Calu3 (cell line): ENCODE measurements around the gene OTOGL. TPM values are rescaled to one million over a fixed set of nuclear protein-coding genes. Genes with fewer than 3 reads are reported as not detected.

ENCODE experiments used
- BruUV-seq: library from RNA; stranded (reverse); fragments of 400-500 nt; replicated peaks from 2 replicates; lab custom pipeline; 2021; lab: Mats Ljungman, UMichigan
- CTCF ChIA-PET: fragments of 300-600 bp; sonication (Branson Sonifier 250); formaldehyde crosslinking; loops from one replicate; lab custom pipeline; 2022; ENCODE audit warnings: antibody characterized with exemption; lab: Charles Lee
- DNase-seq: peaks from one replicate; pipeline ENCODE4 v3.0.0; 2022
- H3K27ac Mint-ChIP-seq: one replicate; pipeline ENCODE4 v1.8.0; 2022; ENCODE audit warnings: mixed read lengths; ENCODE audit not compliant: unreplicated experiment
- H3K27me3 Mint-ChIP-seq: one replicate; pipeline ENCODE4 v1.8.0; 2022; ENCODE audit warnings: mixed read lengths; ENCODE audit not compliant: unreplicated experiment
- H3K36me3 Mint-ChIP-seq: one replicate; pipeline ENCODE4 v1.8.0; 2022; ENCODE audit warnings: mild to moderate bottlenecking, moderate library complexity, mixed read lengths; ENCODE audit not compliant: insufficient read depth, unreplicated experiment
- H3K4me1 Mint-ChIP-seq: one replicate; pipeline ENCODE4 v1.8.0; 2022; ENCODE audit warnings: mild to moderate bottlenecking, low read depth, mixed read lengths; ENCODE audit not compliant: unreplicated experiment
- H3K4me3 Mint-ChIP-seq: one replicate; pipeline ENCODE4 v1.8.0; 2022; ENCODE audit warnings: mild to moderate bottlenecking, low read depth, moderate library complexity, mixed read lengths; ENCODE audit not compliant: unreplicated experiment
- H3K9me3 Mint-ChIP-seq: one replicate; pipeline ENCODE4 v1.8.0; 2022; ENCODE audit warnings: low read depth, mixed read lengths; ENCODE audit not compliant: unreplicated experiment
- intact Hi-C: fragments of 100-400 bp; cut with micrococcal nuclease; formaldehyde crosslinking; loops from one replicate; pipeline ENCODE4 v1.10.0; 2022; ENCODE audit not compliant: unreplicated experiment
- total RNA-seq: library from RNA; stranded (reverse); gene quantifications from 2 replicates; pipeline ENCODE4 v1.2.3, GENCODE V29; 2022
- TF ChIP-seq, protein P1 (sequence below): fragments of 200-600 bp; IDR thresholded peaks from one replicate; pipeline ENCODE4 v1.8.0; 2022; ENCODE audit warnings: antibody characterized with exemption; ENCODE audit not compliant: unreplicated experiment

The OTOGL gene
- total RNA-seq, 1 experiment from 2014 or later: 0.09 TPM

DNA sequence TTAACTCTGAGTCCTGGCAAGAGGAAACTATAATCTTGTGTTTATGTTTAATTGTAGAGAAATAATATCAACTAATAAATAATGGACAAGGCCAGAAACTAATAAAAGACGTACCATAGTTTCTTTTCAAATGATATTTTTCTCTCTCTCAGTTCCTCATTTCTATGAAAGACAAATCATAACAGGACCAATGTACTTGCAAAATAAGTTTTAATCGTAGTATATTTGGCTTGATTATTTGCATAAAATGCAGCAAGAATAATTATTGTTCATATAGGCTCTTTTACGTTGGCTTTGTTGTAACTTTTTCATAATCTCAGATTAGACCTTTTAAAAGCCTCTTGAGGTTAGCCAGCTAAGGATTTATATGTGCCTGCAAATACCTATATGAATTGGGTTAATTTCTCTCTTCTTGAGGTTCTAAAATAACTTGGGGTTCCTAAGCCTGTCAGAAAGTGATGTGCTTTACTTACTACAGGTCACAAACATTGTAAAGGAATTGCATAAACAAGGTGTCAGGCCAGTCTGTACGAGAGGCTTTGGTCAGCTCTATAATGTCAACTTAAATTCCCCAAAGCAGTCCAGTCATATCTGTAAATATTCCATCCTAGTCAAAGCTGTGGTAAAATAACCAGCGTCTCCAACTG lies 191.9 kb downstream of the OTOGL start:
- BruUV-seq: no TSS peak
- H3K4me3 Mint-ChIP-seq: no peak overlapping the region
- CTCF ChIA-PET: no interaction called here
- intact Hi-C loops: no loop called here
- DNase-seq: no peak
- no peaks in the 10 kb centered on the region for H3K36me3 Mint-ChIP-seq
- peaks cover 3% of the 10 kb centered on the region for H3K9me3 Mint-ChIP-seq
- TF ChIP-seq, protein P1, sequence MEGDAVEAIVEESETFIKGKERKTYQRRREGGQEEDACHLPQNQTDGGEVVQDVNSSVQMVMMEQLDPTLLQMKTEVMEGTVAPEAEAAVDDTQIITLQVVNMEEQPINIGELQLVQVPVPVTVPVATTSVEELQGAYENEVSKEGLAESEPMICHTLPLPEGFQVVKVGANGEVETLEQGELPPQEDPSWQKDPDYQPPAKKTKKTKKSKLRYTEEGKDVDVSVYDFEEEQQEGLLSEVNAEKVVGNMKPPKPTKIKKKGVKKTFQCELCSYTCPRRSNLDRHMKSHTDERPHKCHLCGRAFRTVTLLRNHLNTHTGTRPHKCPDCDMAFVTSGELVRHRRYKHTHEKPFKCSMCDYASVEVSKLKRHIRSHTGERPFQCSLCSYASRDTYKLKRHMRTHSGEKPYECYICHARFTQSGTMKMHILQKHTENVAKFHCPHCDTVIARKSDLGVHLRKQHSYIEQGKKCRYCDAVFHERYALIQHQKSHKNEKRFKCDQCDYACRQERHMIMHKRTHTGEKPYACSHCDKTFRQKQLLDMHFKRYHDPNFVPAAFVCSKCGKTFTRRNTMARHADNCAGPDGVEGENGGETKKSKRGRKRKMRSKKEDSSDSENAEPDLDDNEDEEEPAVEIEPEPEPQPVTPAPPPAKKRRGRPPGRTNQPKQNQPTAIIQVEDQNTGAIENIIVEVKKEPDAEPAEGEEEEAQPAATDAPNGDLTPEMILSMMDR: no peak
- no peaks in the 10 kb centered on the region for H3K4me1 Mint-ChIP-seq
- H3K27me3 Mint-ChIP-seq: no peaks in the 10 kb centered on the region
- no peak overlapping the region for H3K27ac Mint-ChIP-seq

DNA sequence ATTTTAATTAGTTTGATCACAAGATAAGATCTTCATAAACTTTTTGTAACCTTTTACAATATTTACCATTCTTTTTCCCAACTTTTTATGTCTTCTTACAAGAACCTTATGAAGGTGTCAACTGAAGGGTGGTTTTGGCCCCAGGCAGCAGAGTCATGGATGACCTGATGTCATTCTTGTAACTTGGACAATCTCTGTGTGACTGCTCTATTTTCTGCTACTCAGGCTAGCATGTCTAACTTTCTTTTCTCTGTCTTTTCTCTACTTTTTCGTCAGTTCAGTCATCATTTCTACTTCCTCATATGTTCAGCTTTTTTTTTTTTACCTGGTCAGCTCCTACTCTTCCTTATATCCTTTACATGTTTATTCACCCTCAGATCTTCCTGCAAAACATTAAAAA lies 194.0 kb downstream of the OTOGL start:
- H3K4me3 Mint-ChIP-seq: no peak overlapping the region
- intact Hi-C loops: no loop called here
- H3K4me1 Mint-ChIP-seq: no peaks in the 10 kb centered on the region
- DNase-seq: no peak
- TF ChIP-seq, protein P1: no peak
- no TSS peak for BruUV-seq
- no peaks in the 10 kb centered on the region for H3K9me3 Mint-ChIP-seq
- H3K27ac Mint-ChIP-seq: no peak overlapping the region
- no peaks in the 10 kb centered on the region for H3K36me3 Mint-ChIP-seq
- H3K27me3 Mint-ChIP-seq: no peaks in the 10 kb centered on the region
- CTCF ChIA-PET: no interaction called here

DNA sequence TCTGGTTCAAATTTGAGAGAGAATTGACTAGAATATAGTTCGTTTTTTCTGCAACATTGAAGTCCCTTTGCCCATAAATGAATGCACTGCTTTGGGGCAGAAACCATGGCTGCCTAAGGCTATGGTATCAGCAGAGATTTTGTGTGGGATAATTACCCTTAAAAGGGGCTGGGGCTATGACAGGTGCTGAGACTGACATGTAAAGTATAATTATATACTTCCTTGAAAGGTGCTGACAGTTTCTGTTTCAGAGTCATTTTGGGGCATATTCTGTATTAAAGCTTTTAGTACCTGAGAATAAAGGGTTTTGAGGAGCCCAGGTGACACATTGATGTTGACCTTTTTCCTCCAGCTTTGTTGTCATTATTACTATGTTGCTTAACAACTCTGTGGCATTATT lies 194.4 kb downstream of the OTOGL start:
- Mint-ChIP-seq H3K9me3 (no peaks in the 10 kb centered on the region), H3K4me1 (no peaks in the 10 kb centered on the region), H3K27ac (no peak overlapping the region), H3K4me3 (no peak overlapping the region), H3K36me3 (no peaks in the 10 kb centered on the region), H3K27me3 (no peaks in the 10 kb centered on the region)
- intact Hi-C loops: no loop called here
- no peak for DNase-seq
- TF ChIP-seq, protein P1: no peak
- CTCF ChIA-PET: no interaction called here
- BruUV-seq: no TSS peak

DNA sequence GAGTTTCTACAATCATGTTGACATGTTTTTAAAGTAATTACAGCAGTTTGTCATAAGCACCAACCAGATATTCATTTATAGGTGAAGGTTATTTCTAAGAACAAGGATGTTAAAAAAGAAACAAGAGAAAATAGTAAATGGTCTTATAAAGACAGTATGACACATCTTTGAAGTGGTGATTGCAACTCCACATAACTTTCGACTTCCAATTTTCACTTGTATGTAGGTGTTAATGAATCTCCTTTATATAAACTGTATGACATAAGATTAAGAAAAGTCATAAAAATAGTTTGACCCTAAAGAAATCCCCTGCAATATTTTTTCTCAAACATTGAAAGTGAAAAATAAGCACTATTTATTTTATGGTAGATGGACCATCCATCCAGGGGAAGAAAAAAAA lies 199.9 kb downstream of the OTOGL start:
- Mint-ChIP-seq H3K4me1 (no peaks in the 10 kb centered on the region), H3K9me3 (no peaks in the 10 kb centered on the region), H3K27me3 (no peaks in the 10 kb centered on the region), H3K4me3 (no peak overlapping the region), H3K36me3 (no peaks in the 10 kb centered on the region), H3K27ac (no peak overlapping the region)
- no TSS peak for BruUV-seq
- DNase-seq: no peak
- intact Hi-C loops: no loop called here
- CTCF ChIA-PET: no interaction called here
- TF ChIP-seq, protein P1: no peak
